OCI-LY7 (cell line): ENCODE data around the gene ADAMTSL3. TPM values are rescaled to one million over a fixed set of nuclear protein-coding genes. Genes with fewer than 3 reads are reported as not detected.

Experiments
- BruUV-seq: library from RNA; stranded (reverse); fragments of 400-500 nt; replicated peaks from 2 replicates; lab custom pipeline; 2021; lab: Mats Ljungman, UMichigan
- CTCF ChIA-PET: fragments of 300-600 bp; sonication (Branson Sonifier 250); formaldehyde crosslinking; loops from one replicate; lab custom pipeline; 2022; ENCODE audit warnings: antibody characterized with exemption; ENCODE audit not compliant: unreplicated experiment; lab: Charles Lee
- POLR2A ChIA-PET: fragments of 300-600 bp; sonication (Branson Sonifier 250); formaldehyde crosslinking; loops from one replicate; lab custom pipeline; 2022; ENCODE audit warnings: antibody characterized with exemption; lab: Charles Lee
- DNase-seq: peaks from one replicate; pipeline ENCODE4 v3.0.0-alpha.2; 2015; ENCODE audit warnings: low spot score
- H2AFZ ChIP-seq: fragments of 200-600 bp; sonication (generic), shearing (Covaris generic); 2 replicates; pipeline ENCODE4 v1.6.1; 2014; ENCODE audit warnings: mild to moderate bottlenecking, antibody characterized with exemption, low read length, moderate library complexity
- H3K27ac ChIP-seq: fragments of 200-600 bp; sonication (generic); 2 replicates; pipeline ENCODE4 v1.5.1; 2014; ENCODE audit warnings: mixed run types, low read depth, mild to moderate bottlenecking, moderate library complexity, low read length, inconsistent platforms; ENCODE audit not compliant: poor library complexity, severe bottlenecking
- H3K36me3 ChIP-seq: fragments of 200-600 bp; sonication (generic); 2 replicates; pipeline ENCODE4 v1.6.1; 2014; ENCODE audit warnings: mild to moderate bottlenecking, antibody characterized with exemption, low read length, moderate library complexity, mixed read lengths; ENCODE audit not compliant: insufficient read depth
- H3K4me1 ChIP-seq: fragments of 200-600 bp; sonication (generic); 2 replicates; pipeline ENCODE4 v1.5.1; 2014; ENCODE audit warnings: mild to moderate bottlenecking, low read length; ENCODE audit not compliant: insufficient read depth, poor library complexity, severe bottlenecking
- H3K4me2 ChIP-seq: fragments of 200-600 bp; sonication (generic); 2 replicates; pipeline ENCODE4 v1.6.1; 2014; ENCODE audit warnings: mild to moderate bottlenecking, low read length
- H3K4me3 ChIP-seq: fragments of 200-600 bp; sonication (generic); 2 replicates; pipeline ENCODE4 v1.5.1; 2014; ENCODE audit warnings: mild to moderate bottlenecking, low read depth, low read length; ENCODE audit not compliant: poor library complexity, severe bottlenecking
- H3K79me2 ChIP-seq: fragments of 200-600 bp; sonication (generic); 2 replicates; pipeline ENCODE4 v1.6.1; 2016; ENCODE audit warnings: low read depth, mild to moderate bottlenecking, low read length, moderate library complexity, mixed read lengths; ENCODE audit not compliant: insufficient read depth
- H3K9me2 ChIP-seq: fragments of 200-600 bp; sonication (generic); 2 replicates; pipeline ENCODE4 v1.6.1; 2016; ENCODE audit warnings: mild to moderate bottlenecking, low read length, mixed read lengths; ENCODE audit not compliant: insufficient read depth
- H3K9me3 ChIP-seq: fragments of 200-600 bp; sonication (generic); 2 replicates; pipeline ENCODE4 v1.6.1; 2014; ENCODE audit warnings: mild to moderate bottlenecking, mixed run types, low read length, mixed read lengths
- H4K20me1 ChIP-seq: fragments of 200-600 bp; sonication (generic); 2 replicates; pipeline ENCODE4 v1.6.1; 2014; ENCODE audit warnings: mild to moderate bottlenecking, antibody characterized with exemption, low read length, moderate library complexity, mixed read lengths; ENCODE audit not compliant: insufficient read depth
- EZH2phosphoT487 ChIP-seq: fragments of 200-600 bp; sonication (generic); IDR thresholded peaks from 2 replicates; pipeline ENCODE4 v1.6.1; 2018; ENCODE audit warnings: low read depth, borderline replicate concordance, mild to moderate bottlenecking, mixed run types, antibody characterized with exemption, low read length, moderate library complexity, mixed read lengths
- intact Hi-C: fragments of 100-400 bp; cut with micrococcal nuclease; formaldehyde crosslinking; loops from one replicate; pipeline ENCODE4 v1.10.0; 2022; ENCODE audit not compliant: unreplicated experiment
- total RNA-seq, 2 experiments: library from RNA; depleted of rRNA in 1 of 2; stranded (reverse); fragments of >200 nt in 1 of 2; shearing (Covaris generic) in 1 of 2; gene quantifications; 2 replicates each; pipeline ENCODE4 v1.2.3, GENCODE V29; 2014 to 2022
- TF ChIP-seq, protein P1 (sequence below): fragments of 200-600 bp; sonication (generic); conservative IDR thresholded peaks from 2 replicates; pipeline ENCODE4 v1.5.1; 2014; ENCODE audit warnings: mild to moderate bottlenecking, antibody characterized with exemption, low read length, moderate library complexity, mixed read lengths

The ADAMTSL3 gene
- total RNA-seq, 2 experiments from 2014 or later, result not detected

DNA sequence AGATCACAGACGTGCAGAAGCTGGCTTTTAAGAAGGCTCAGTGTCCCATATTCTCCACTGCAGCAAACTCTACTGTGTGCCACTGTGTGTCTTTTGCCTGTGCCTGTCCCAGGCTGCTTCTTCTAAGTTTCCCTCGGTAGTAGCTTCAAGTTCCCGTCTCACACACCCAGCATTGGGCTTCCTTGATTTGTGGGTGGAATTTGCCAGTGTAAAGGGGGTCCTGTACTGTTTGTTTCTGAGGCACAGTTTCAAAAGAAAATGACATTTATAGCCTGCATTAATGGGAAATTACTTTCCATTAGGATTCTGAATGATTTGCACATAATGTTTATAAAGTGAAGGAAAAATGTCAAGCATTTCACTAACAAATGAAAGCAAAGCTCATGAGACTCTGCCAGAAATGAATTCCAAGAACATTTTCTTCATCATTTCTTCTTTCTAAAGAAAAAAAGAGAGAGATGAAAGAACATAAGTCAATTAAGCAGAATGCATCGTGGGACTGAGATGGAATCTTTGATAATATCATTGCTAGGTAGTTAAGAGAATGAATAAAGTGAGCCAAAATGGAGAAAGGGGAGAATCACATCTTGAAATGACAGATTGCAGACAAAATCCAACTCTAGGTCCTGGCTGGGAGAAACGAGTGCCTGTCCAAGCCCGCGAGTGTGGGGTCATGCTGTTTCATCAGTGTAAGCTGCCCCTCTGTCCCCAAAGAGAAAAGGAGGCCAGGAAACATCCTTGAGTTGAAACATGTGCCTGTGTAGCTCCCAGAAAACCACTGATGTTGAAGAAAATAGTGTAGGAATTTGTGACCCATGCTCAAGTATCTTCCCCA, 48.6 kb upstream of the ADAMTSL3 start:
- ChIA-PET POLR2A (no interaction called here), CTCF (no interaction called here)
- BruUV-seq, result no TSS peak
- no peaks in the 10 kb centered on the region for H4K20me1 ChIP-seq
- no peak overlapping the region for H3K4me2 ChIP-seq
- H2AFZ ChIP-seq, result no peak overlapping the region
- H3K9me3 ChIP-seq, result no peaks in the 10 kb centered on the region
- DNase-seq, result no peak
- no peaks in the 10 kb centered on the region for H3K79me2 ChIP-seq
- no peak overlapping the region for H3K4me3 ChIP-seq
- H3K4me1 ChIP-seq, result no peaks in the 10 kb centered on the region
- intact Hi-C loops, result no loop called here
- no peaks in the 10 kb centered on the region for H3K36me3 ChIP-seq
- H3K27ac ChIP-seq, result no peak overlapping the region
- TF ChIP-seq, protein P1, sequence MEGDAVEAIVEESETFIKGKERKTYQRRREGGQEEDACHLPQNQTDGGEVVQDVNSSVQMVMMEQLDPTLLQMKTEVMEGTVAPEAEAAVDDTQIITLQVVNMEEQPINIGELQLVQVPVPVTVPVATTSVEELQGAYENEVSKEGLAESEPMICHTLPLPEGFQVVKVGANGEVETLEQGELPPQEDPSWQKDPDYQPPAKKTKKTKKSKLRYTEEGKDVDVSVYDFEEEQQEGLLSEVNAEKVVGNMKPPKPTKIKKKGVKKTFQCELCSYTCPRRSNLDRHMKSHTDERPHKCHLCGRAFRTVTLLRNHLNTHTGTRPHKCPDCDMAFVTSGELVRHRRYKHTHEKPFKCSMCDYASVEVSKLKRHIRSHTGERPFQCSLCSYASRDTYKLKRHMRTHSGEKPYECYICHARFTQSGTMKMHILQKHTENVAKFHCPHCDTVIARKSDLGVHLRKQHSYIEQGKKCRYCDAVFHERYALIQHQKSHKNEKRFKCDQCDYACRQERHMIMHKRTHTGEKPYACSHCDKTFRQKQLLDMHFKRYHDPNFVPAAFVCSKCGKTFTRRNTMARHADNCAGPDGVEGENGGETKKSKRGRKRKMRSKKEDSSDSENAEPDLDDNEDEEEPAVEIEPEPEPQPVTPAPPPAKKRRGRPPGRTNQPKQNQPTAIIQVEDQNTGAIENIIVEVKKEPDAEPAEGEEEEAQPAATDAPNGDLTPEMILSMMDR, result no peak
- no peak for TF ChIP-seq EZH2phosphoT487
- H3K9me2 ChIP-seq, result no peaks in the 10 kb centered on the region

DNA sequence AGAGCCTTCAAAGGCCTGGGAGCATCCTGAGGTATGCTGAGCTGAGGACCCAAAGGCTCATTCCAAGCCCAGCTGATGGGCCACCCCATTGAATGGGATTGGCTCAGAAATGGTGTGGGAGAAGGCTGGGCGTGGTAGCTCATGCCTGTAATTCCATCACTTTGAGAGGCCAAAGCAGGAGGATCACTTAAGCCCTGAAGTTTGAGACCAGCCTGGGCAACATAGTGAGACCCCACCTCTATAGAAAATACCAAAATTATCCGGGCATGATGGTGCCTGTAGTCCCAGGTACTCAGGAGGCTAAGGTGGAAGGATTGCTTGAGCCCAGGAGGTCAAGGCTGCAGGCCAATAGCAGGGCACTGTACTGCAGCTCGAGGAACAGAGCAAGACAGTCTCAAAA, 43.8 kb upstream of the ADAMTSL3 start:
- no peaks in the 10 kb centered on the region for H3K9me2 ChIP-seq
- ChIA-PET CTCF (no interaction called here), POLR2A (no interaction called here)
- no TSS peak for BruUV-seq
- H3K4me1 ChIP-seq, result no peaks in the 10 kb centered on the region
- no peak overlapping the region for H2AFZ ChIP-seq
- H4K20me1 ChIP-seq, result no peaks in the 10 kb centered on the region
- no peaks in the 10 kb centered on the region for H3K79me2 ChIP-seq
- TF ChIP-seq, protein P1, result no peak
- TF ChIP-seq EZH2phosphoT487, result no peak
- no peak overlapping the region for H3K4me2 ChIP-seq
- H3K27ac ChIP-seq, result no peak overlapping the region
- H3K4me3 ChIP-seq, result no peak overlapping the region
- no peaks in the 10 kb centered on the region for H3K9me3 ChIP-seq
- DNase-seq, result no peak
- intact Hi-C loops, result no loop called here
- H3K36me3 ChIP-seq, result no peaks in the 10 kb centered on the region
